Nephron (organoid): ENCODE results near the gene ATP8A2.

ENCODE experiments used
- H3K27ac Mint-ChIP-seq, 3 experiments: 2 replicates each; pipeline ENCODE4 v1.8.0; 2020; ENCODE audit warnings: mixed read lengths in 3 of 3, mild to moderate bottlenecking in 2 of 3, moderate library complexity in 1 of 3
- H3K27me3 Mint-ChIP-seq: 2 replicates; pipeline ENCODE4 v1.8.0; 2021; ENCODE audit warnings: low read depth, mild to moderate bottlenecking, moderate library complexity, mixed read lengths
- H3K36me3 Mint-ChIP-seq: 2 replicates; pipeline ENCODE4 v1.8.0; 2020; ENCODE audit warnings: low read depth, mixed read lengths
- H3K4me1 Mint-ChIP-seq: 2 replicates; pipeline ENCODE4 v1.8.0; 2020; ENCODE audit warnings: mixed read lengths
- H3K4me3 Mint-ChIP-seq, 3 experiments: 2 replicates each; pipeline ENCODE4 v1.8.0; 2020; ENCODE audit warnings: mild to moderate bottlenecking in 3 of 3, mixed read lengths in 3 of 3, moderate library complexity in 2 of 3
- H3K9me3 Mint-ChIP-seq: 2 replicates; pipeline ENCODE4 v1.8.0; 2020; ENCODE audit warnings: mixed read lengths
- CTCF ChIP-seq, 3 experiments: fragments of 200-600 bp; sonication (generic); IDR thresholded peaks; one replicate each; pipeline ENCODE4 v1.5.0; 2021; ENCODE audit warnings: antibody characterized with exemption in 3 of 3; ENCODE audit not compliant: unreplicated experiment in 3 of 3

ATP8A2 gene

GRCh38 chr13:25756912-25757311 is 385.1 kb downstream of the ATP8A2 start:
- Mint-ChIP-seq H3K36me3 (no peaks in the 10 kb centered on the region), H3K9me3 (no peaks in the 10 kb centered on the region), H3K27ac (no peak overlapping the region), H3K4me3 (no peak overlapping the region), H3K27me3 (peaks cover 6% of the 10 kb centered on the region), H3K4me1 (peaks cover 41% of the 10 kb centered on the region)
- peak in 1 of 3 experiments; percentile 10 for TF ChIP-seq CTCF (IDR thresholded peaks at IDR 0.05; ENCODE audit: unreplicated experiment in 3 of 3)

DNA sequence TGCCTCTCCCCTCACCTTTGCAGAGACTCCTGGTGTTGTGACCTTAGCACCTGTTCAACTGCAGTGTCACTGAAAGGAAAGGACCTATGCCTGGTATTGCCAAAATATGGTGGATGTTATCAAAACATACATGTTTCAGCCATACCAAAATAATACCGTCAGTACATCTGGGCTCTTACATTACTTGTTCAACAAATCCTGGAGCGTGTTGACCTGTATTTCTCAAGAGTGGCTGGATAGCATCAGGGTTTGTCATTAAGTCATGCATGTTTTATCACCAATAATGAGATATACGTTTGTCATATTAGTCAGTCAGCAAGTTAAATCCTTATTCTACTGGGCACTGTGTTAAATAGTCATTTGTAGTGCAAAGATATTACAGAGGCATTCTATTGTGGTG is 389.3 kb downstream of the ATP8A2 start:
- Mint-ChIP-seq H3K9me3 (no peaks in the 10 kb centered on the region), H3K27ac (no peak overlapping the region), H3K27me3 (no peaks in the 10 kb centered on the region), H3K36me3 (no peaks in the 10 kb centered on the region), H3K4me1 (peaks cover 29% of the 10 kb centered on the region), H3K4me3 (no peak overlapping the region)
- TF ChIP-seq CTCF (IDR thresholded peaks at IDR 0.05; ENCODE audit: unreplicated experiment in 3 of 3) = no peak

DNA sequence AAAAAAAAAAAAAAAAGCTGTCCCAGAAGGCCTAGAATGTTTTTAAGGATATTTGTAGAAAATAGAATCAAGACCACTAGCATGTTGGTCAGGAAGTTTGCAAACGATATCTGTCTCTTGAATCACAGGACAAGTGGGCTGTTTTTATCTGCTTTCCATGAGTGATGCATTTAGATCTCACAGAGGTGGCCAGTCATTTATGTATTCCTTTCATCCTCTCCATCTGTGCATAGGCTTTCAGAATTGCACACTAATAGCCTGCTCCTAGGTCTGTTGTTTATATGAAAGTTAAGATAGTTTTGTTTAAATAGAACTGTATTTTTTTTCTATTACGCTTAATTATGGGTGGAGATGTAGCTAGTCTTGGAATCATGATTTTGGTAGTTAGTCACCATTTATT is 390.5 kb downstream of the ATP8A2 start:
- H3K4me1 Mint-ChIP-seq = peaks cover 28% of the 10 kb centered on the region
- H3K36me3 Mint-ChIP-seq = no peaks in the 10 kb centered on the region
- H3K27me3 Mint-ChIP-seq = no peaks in the 10 kb centered on the region
- H3K4me3 Mint-ChIP-seq = no peak overlapping the region
- no peaks in the 10 kb centered on the region for H3K9me3 Mint-ChIP-seq
- H3K27ac Mint-ChIP-seq = no peak overlapping the region
- no peak for TF ChIP-seq CTCF (IDR thresholded peaks at IDR 0.05; ENCODE audit: unreplicated experiment in 3 of 3)

- Mint-ChIP-seq H3K27me3 (no peaks in the 10 kb centered on the region), H3K27ac (no peak overlapping the region), H3K4me3 (no peak overlapping the region), H3K4me1 (peaks cover 31% of the 10 kb centered on the region), H3K9me3 (no peaks in the 10 kb centered on the region), H3K36me3 (no peaks in the 10 kb centered on the region)
- TF ChIP-seq CTCF (IDR thresholded peaks at IDR 0.05; ENCODE audit: unreplicated experiment in 3 of 3) = no peak
Observed at GRCh38 chr13:25762795-25763377, 391.1 kb downstream of the ATP8A2 start.

DNA sequence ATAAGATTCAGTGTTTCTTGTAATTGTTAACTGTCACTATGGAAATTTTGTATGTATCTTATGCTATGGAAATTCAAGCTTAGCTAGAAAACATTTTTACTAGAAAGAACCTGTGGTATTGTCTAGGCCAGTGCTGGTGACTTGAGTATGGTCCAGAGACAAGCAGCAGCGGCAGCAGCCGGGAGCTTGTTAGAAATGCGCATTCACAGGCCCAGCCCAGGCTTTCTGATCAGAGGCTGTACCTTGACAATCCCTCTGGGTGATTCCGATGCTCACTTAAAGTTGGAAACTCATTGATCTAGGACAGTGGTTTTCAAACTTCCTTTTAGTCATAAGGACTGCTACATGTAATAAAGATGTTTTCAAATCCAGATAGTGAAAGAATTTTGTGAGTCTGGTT is 392.6 kb downstream of the ATP8A2 start:
- Mint-ChIP-seq H3K4me3 (no peak overlapping the region), H3K36me3 (no peaks in the 10 kb centered on the region), H3K9me3 (no peaks in the 10 kb centered on the region), H3K27me3 (no peaks in the 10 kb centered on the region), H3K27ac (peak overlapping the region in 1 of 3 experiments; percentile 8), H3K4me1 (peaks cover 35% of the 10 kb centered on the region)
- no peak for TF ChIP-seq CTCF (IDR thresholded peaks at IDR 0.05; ENCODE audit: unreplicated experiment in 3 of 3)

GRCh38 chr13:25765266-25765665 is 393.5 kb downstream of the ATP8A2 start:
- H3K27ac Mint-ChIP-seq = peak overlapping the region in 1 of 3 experiments; percentile 21
- no peak for TF ChIP-seq CTCF (IDR thresholded peaks at IDR 0.05; ENCODE audit: unreplicated experiment in 3 of 3)
- H3K4me3 Mint-ChIP-seq = no peak overlapping the region
- no peaks in the 10 kb centered on the region for H3K9me3 Mint-ChIP-seq
- H3K4me1 Mint-ChIP-seq = peaks cover 36% of the 10 kb centered on the region
- H3K27me3 Mint-ChIP-seq = no peaks in the 10 kb centered on the region
- no peaks in the 10 kb centered on the region for H3K36me3 Mint-ChIP-seq
